NOMO-1 (cell line): ENCODE measurements around the gene POLR3E.

ENCODE experiments used
- DNase-seq, 2 experiments: peaks; one replicate each; lab custom pipeline; 2025; ENCODE audit not compliant: unreplicated experiment in 2 of 2; lab: John Stamatoyannopoulos, UW

POLR3E gene

DNA sequence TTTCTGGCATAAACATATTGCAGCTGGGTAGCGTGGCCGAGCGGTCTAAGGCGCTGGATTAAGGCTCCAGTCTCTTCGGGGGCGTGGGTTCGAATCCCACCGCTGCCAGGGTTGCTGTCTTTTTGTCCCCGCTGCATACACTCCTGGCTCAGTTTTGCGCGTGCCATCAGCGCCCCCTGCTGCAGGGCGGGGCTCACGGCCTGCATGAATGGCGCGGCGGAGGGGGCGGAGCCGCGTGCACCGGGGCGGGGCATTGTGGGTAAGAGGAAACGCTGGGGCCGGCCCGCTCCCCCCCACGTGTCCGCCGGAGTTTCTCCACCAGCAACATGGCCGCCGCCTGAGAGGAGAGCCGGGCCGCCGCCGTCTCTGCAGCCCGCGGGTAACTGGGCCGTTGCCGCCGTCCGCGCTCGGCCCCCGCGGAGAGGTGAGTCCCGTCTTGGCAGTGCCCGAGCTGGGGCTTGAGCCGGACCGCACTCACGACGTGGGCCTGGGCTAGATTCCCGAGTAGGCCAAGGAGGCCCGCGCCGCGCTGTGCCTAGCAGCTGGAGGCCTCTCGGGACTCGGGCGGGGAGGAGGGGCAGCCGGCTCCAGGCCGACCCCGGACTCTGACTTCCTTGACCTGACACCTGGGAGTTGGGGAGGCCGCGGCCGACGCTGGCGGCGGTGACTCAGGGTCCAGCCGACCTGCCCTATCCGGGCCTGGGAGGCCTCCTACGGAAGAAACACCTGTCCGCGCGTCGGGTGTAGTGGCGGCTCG is at the start of gene POLR3E:
Gene POLR3E (plus strand): TSS at position 296 of the 757 bp plus-strand sequence. CDS start 5,560 bp downstream, outside the sequence.
- DNase-seq, result peak; percentile 93 to 95

DNA sequence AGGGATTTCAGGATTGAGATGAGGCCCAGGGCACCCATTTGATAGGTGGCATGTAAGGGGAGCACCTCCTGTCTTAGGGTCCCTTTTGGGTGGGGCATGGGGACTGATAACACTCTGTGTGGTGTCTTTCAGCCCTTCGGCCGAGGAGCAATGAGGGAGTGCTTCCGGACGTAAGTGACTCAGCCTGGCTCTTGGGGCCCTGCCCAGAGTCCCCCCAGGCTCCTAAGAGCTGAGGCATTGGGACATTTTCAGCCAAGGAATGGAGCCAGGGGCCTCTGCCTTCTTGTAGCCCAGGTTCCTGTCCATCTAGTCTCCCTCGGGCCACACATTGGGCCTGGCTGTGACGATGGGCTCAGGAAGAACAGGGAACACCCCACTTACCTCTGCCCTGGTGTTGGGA is 46.7 kb upstream of the POLR3E start:
- no peak for DNase-seq

DNA sequence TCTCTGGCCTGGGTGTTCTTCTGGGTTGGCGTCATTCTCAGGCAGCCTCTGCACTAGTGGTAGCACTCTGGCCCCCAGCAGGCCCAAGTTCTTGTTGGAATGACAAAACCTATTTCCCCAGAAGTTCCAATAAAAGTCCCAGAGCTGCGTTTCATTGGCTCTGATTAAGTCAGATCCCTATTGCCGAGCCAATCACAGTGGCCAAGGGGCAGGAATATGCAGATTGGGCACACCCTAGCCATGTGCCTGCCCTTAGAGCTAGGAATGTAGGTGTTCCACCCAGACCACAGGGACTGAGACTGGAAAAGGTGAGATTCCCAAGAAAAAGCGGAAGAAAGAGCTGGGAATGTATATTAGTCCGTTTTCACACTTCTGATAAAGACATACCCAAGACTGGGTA is 44.9 kb upstream of the POLR3E start:
- DNase-seq, result no peak

DNA sequence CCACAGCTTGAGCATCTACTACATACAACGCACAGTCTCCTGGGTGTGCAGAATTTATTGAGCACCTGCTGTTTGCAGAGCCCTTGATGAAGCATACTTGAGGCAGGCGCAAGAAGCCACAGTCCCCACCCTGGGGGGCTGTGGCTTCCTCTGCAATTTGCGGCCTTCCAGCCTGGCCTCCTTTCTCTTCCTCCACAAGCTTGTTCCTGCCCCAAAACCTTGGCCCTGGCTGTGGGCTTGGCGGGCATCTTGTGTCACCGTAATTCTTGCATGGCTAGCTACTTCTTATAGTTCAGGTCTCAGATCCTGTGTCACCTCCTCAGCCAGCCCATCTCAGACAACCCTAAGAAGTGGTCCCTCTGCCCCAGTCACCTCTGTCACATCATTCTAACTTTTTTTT is 43.9 kb upstream of the POLR3E start:
- no peak for DNase-seq

DNA sequence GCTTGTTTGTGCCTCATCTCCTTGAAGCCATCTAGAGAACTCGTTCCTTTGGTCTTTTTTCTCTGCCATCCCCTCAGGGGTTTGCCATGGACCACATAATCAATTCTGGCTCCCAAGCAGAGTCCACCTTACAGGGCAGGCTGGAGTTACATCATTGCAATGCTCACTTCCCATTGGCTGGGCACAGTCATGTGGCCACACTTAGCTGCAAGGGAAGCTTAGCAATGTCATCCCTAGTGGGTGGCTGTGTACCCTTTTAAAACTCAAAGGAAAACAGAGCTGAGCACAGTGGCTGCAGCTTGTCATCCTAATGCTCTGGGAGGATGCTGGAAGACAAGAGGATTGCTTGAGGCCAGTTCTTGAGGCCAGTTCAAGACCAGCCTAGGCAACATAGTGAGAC is 41.9 kb upstream of the POLR3E start:
- no peak for DNase-seq

DNA sequence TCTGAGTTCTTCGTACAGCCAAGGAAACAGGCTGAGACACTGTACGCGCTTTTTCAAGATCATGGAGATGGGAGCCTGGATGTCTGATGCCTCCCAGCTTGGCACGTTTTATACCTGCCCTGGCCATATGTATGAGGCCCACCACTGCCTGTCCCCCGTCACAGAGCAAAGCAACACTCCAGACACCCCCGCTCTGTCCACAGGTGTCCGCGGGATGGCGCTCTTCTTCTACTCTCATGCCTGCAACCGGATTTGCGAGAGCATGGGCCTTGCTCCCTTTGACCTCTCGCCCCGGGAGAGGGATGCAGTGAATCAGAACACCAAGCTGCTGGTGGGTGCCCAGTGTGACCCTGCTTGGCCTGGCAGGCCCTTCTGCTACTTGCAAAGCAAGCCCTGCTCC is 39.8 kb upstream of the POLR3E start:
- no peak for DNase-seq

DNA sequence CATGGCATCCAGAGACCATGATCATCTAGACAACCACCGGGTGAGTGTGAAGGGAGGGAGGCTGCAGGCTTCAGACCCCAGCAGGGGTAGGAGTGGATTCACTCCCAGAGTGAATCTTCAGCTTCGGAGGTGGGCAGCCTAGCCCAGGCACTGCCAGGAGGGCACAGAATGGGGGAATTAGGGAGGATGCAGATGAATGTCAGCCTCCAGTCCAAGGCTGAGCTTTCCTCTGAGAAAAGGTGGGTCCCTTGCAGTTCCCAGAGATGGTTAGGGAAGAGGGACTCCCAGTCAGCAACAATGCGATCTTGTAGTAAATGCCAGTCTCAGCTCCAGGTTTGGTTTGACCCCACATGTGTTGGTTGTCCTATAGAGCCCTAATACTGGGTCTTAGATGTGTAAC is 36.7 kb upstream of the POLR3E start:
- DNase-seq, result no peak

DNA sequence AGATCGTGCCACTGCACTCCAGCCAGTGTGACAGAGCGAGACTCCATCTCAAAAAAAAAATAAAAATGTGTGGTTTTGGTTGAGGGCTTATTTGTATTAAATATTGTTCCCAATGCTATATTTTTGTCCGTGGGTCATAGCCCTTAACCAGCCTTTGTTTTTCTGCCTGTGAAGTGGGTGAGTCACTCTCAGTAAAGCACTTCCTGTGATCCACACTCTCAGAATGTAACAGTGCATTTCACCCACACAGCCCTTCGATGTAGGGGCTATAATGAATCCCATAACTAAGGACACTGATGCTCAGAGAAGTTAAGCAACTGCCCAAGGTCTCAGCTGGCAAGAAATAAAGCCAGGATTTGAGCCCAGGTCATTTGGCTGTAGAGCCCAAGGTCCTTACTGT is 34.7 kb upstream of the POLR3E start:
- DNase-seq, result no peak

DNA sequence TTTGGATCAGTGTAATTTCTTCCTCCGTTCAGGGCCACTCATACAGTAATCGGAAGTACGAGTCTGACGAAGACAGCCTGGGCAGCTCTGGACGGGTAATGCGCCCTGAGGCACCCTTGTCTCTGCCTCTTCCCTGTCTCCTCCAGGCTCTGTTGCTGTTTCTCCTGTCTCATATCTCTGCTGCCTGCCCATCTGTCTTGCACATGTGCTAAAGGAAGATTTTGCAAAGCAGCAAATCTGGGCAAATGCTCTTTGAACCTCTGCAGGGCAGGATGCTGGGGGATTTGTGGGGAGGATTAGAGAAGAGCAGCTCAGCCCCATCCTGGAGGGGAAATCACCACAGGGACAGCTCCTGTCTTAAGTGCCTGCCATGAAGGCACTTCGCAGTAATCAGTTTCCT is 32.4 kb upstream of the POLR3E start:
- DNase-seq, result no peak

- no peak for DNase-seq
These were observed 31.9 kb upstream of the POLR3E start for GRCh38 chr16:22265351-22265750.

DNA sequence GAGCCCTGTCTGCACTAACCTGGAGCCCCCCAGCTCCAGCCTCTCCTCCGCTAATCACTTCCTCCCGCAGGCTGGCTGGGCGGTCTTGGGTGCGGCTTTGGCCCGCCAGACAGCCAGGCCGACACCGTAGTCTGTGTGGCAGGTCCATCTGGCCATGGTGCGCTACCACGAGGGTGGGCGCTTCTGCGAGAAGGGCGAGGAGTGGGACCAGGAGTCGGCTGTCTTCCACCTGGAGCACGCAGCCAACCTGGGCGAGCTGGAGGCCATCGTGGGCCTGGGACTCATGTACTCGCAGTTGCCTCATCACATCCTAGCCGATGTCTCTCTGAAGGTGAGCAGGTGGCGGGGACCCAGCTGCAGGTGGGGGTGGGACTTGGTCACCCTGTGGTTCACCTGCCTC is 30.7 kb upstream of the POLR3E start:
- DNase-seq, result no peak

GRCh38 chr16:22267764-22268163 is 29.4 kb upstream of the POLR3E start:
- DNase-seq, result no peak

DNA sequence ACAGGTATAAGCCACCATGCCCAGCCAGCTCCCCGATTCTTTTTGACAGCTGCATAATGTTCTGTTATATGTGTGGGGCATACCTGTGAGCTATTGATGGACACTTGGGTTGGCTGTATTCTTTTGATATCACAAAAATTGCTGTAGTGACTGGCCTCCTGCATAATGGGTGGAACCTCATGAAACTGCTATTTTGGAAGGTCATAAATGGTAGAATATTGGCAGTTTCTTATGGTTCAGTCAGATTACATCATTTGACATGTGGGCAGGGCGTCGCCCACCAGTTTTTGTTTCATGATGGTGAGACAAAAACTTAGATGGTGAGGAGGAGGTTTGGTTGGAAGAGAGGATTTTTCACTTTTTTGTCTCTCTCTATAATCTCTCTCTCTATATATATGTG is 26.7 kb upstream of the POLR3E start:
- no peak for DNase-seq

DNA sequence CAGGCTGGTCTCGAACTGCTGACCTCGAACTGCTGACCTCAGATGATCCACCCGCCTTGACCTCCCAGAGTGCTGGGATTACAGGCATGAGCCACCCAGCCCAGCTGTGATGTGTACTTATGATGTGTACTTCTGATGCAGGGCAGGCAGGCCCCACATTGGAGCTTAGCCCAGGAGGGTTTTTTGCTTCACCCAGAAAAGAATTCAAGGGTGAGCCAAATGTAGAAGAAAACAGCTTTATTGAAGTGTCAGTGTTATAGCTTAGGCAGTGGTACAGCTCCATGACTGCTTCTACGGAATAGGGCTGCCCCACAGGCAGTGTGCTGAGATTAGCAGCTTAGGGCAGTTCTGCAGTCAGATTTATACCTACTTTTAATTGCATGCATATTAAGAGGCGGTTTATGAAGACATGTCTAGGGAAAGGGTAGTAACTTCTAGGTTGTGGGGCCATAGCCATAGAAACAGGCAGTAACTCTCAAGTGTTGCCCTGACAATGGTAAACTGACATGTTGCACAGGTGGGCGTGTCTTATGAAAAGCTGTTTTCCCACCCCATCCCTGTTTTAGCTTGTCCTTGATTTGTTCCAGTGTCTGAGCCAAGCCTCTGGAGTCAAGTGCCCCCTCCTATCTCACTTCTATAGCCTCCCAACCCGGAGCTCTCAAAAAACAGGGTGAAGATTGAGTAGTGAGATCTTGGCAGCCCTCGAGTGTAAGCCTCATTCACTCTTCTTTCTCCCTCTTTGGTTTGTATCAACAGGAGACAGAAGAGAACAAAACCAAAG is 24.1 kb upstream of the POLR3E start:
- DNase-seq, result no peak

DNA sequence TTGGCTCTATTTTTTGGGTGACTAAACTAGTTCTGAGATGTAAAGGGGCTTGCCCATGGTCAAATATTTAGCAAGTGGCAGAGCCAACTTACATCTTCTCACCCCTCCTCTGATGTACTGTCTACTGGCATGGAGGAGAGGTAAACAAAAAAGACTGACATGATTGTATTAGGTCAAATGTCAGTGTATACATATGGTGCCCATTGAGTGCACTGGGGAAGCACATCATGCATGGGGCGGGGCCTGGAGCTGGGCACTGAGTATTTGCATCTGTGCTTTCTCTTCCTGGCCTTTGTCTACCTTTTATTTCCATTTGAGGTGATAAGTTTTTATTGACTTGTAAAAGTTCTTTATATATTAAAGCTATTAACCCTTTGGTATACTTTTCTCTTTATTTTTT is 22.3 kb upstream of the POLR3E start:
- DNase-seq, result no peak

DNA sequence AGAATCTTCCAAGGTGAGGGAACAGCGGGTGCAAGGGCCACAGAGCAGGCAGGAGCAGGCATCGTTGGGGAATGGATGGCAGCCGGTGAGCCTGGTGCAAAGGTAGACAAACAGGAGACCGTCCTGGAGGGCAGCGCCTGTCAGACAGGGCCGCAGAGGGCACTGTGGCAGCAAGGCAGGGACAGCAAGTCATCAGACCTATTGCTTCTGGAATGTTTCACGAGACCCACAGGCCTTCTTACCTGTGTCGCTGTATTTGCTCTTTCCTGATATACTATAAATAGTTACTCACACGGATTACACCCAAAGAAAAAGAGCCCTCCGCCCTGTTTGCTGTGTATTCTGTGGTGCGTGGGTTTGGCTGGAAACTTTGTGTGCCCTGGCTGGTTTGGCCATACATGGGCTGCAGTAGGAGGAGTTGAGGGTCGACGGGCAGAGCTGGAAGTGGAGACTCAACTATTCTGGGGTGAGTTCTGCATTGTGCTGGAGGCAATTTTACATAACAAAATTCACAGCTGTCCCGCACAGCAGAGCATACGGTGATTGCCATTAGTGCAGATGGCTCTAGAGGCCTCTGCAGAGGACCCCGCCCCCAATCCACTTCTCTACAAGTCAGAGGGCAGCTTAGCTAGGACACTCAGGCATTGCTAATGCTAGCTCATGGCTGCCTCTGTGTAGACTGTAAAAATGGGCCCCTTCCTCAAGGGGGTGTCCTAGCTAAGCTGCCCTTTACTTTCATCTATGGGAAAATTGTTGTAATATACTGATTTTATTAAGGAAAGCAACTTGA is 18.6 kb upstream of the POLR3E start:
- no peak for DNase-seq

DNA sequence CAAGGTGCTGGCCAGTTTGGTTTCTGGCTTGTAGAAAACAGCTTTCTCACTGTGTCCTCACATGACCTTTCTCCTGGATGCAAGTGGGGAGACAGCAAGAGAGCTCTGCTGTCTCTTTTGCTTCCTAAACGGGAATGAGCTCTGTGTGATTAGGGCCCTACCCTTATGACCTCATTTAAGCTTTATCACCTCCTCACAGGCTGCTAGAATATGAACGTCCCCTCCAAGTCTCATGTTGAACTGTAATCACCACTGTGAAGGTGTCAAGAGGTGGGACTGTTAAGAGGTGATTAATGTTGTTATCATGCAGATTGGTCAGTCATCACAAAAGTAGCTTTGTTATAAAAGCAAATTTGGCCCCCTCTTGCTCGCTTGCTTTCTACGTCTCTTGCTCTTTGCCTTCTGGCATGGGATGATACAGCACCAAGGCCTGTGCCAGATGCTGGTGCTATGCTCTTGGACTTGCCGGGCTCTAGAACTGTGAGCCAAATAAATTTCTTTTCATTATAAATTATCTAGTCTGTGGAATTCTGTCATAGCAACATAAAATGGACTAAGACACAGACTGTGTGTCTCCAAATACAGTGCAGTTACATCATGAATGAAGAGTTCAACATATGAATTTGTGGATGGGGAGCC is 14.8 kb upstream of the POLR3E start:
- no peak for DNase-seq

- no peak for DNase-seq
These were observed 12.6 kb upstream of the POLR3E start for GRCh38 chr16:22284637-22285036.

DNA sequence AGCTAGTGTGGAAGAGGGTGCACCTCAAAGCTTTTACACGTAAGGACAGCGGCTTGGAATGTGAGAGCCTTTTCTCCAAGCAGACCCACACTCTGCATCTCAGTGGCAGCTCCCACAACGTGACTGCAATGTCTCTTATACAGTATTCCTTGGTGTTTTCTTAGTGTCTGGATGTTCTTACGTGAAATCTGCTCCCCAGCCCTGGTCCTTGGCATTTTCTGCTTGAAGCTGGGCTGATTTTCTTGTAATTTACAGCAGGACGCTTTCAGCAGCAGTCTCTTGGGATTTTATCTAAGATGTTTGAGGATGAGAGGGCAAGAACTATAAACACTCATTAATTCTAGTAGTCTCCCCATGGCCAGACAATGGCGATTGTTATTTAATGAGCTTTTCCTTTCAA is 12.1 kb upstream of the POLR3E start:
- no peak for DNase-seq

- no peak for DNase-seq
These were observed 6.2 kb upstream of the POLR3E start for GRCh38 chr16:22291020-22291419.

DNA sequence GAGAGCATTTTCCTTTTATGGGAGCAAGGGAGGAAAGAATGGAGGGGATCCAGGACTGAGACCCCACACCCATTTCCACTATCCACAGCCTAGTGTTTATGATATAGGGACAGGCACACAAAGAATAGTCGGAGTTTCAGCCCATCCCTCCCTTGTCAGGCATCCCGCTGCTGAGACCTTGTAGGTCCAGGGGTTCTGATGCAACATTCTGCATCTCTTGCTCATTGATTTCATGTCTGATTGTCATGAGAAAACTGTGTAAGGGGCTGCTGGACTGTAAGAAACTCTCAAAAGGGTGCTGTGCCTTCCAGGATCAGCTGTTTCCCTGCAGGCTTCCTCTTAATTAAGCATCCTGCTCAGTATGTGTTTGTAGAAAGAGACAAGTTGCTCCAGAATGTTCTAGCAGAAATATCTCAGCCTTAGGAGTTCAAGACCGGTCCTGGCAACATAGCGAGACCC is 5.3 kb upstream of the POLR3E start:
- DNase-seq, result no peak
